ENCODE measurements around the gene SLC16A10. TPM values are rescaled to one million over a fixed set of nuclear protein-coding genes. Genes with fewer than 3 reads are reported as not detected.

SLC16A10 gene
- total RNA-seq, 2 experiments from 2014 or later = 13.4 to 13.8 TPM

GRCh38 chr6:111269401-111269970 is 182.2 kb downstream of the SLC16A10 start:
- CTCF ChIA-PET = no interaction called here
- POLR2A ChIA-PET = interaction anchor here (2.4 kb wide), 1 partner anchor 10 kb away, joined by 9 read pairs; a partner anchor contains a TSS
- H3K27ac Mint-ChIP-seq = no peak overlapping the region

GRCh38 chr6:111270121-111270520 is 182.8 kb downstream of the SLC16A10 start:
- CTCF ChIA-PET = no interaction called here
- H3K4me3 Mint-ChIP-seq = no peak overlapping the region
- peaks cover 21 to 22% of the 10 kb centered on the region in 2 experiments for H3K9me3 ChIP-seq (ENCODE audit: control insufficient read depth in 1 of 2, insufficient read depth in 1 of 2, low read length in 2 of 2)
- H3K27ac Mint-ChIP-seq = no peak overlapping the region
- peaks cover 26% of the 10 kb centered on the region for H3K4me1 Mint-ChIP-seq (ENCODE audit: low read depth)
- H3K4me1 ChIP-seq (ENCODE audit: insufficient read depth, low read length) = no peaks in the 10 kb centered on the region
- TF ChIP-seq CTCF (IDR thresholded peaks at IDR 0.05) = no peak
- POLR2A ChIA-PET = interaction anchor here (2.4 kb wide), 1 partner anchor 11 kb away, joined by 9 read pairs; a partner anchor contains a TSS
- ATAC-seq (ENCODE audit: poor library complexity) = no peak
- DNase-seq = no peak
- no peak overlapping the region for H3K27ac ChIP-seq (ENCODE audit: low read depth in 1 of 2, low read length in 2 of 2)
- intact Hi-C loops (cut with DNase I, micrococcal nuclease) = no loop called here
- H3K27me3 ChIP-seq (ENCODE audit: control insufficient read depth in 1 of 2, insufficient read depth in 2 of 2, low read length in 2 of 2) = no peaks in the 10 kb centered on the region
- H3K9me3 Mint-ChIP-seq = peaks cover 11% of the 10 kb centered on the region
- no peak overlapping the region for H3K4me3 ChIP-seq (ENCODE audit: low read length)
- no peaks in the 10 kb centered on the region for H3K27me3 Mint-ChIP-seq
- H3K36me3 Mint-ChIP-seq (ENCODE audit: low read depth) = peaks cover 83% of the 10 kb centered on the region
- peaks cover 60% of the 10 kb centered on the region for H3K36me3 ChIP-seq (ENCODE audit: insufficient read depth, low read length)

More at GRCh38 chr6:111269401-111269970, 182.2 kb downstream of the SLC16A10 start:
- Histone ChIP-seq H3K27ac (ENCODE audit: low read depth in 1 of 2, low read length in 2 of 2) (no peak overlapping the region), H3K36me3 (ENCODE audit: insufficient read depth, low read length) (peaks cover 57% of the 10 kb centered on the region), H3K27me3 (ENCODE audit: control insufficient read depth in 1 of 2, insufficient read depth in 2 of 2, low read length in 2 of 2) (no peaks in the 10 kb centered on the region), H3K4me1 (ENCODE audit: insufficient read depth, low read length) (no peaks in the 10 kb centered on the region), H3K9me3 (ENCODE audit: control insufficient read depth in 1 of 2, insufficient read depth in 1 of 2, low read length in 2 of 2) (peaks cover 14 to 18% of the 10 kb centered on the region in 2 experiments), H3K4me3 (ENCODE audit: low read length) (no peak overlapping the region)
- Mint-ChIP-seq H3K4me1 (ENCODE audit: low read depth) (peaks cover 26% of the 10 kb centered on the region), H3K9me3 (peaks cover 10% of the 10 kb centered on the region), H3K36me3 (ENCODE audit: low read depth) (peaks cover 82% of the 10 kb centered on the region), H3K27me3 (no peaks in the 10 kb centered on the region), H3K4me3 (no peak overlapping the region)
- TF ChIP-seq CTCF (IDR thresholded peaks at IDR 0.05) = no peak
- no peak for ATAC-seq (ENCODE audit: poor library complexity)
- DNase-seq = no peak
- intact Hi-C loops (cut with DNase I, micrococcal nuclease) = no loop called here

GRCh38 chr6:111274593-111275217 is 187.4 kb downstream of the SLC16A10 start:
- Mint-ChIP-seq H3K36me3 (ENCODE audit: low read depth) (peaks cover 82% of the 10 kb centered on the region), H3K27ac (no peak overlapping the region), H3K9me3 (peaks cover 14% of the 10 kb centered on the region), H3K4me3 (no peak overlapping the region), H3K4me1 (ENCODE audit: low read depth) (peaks cover 3% of the 10 kb centered on the region), H3K27me3 (no peaks in the 10 kb centered on the region)
- ATAC-seq (ENCODE audit: poor library complexity) (no peak), DNase-seq (no peak)
- ChIA-PET CTCF (no interaction called here), POLR2A (interaction anchor here (1.5 kb wide), 1 partner anchor 16 kb away, joined by 3 read pairs; a partner anchor contains a TSS)
- no peak for TF ChIP-seq CTCF (IDR thresholded peaks at IDR 0.05)
- Histone ChIP-seq H3K27me3 (ENCODE audit: control insufficient read depth in 1 of 2, insufficient read depth in 2 of 2, low read length in 2 of 2) (no peaks in the 10 kb centered on the region), H3K36me3 (ENCODE audit: insufficient read depth, low read length) (peaks cover 65% of the 10 kb centered on the region), H3K9me3 (ENCODE audit: control insufficient read depth in 1 of 2, insufficient read depth in 1 of 2, low read length in 2 of 2) (peaks cover 22 to 27% of the 10 kb centered on the region in 2 experiments), H3K4me3 (ENCODE audit: low read length) (no peak overlapping the region), H3K27ac (ENCODE audit: low read depth in 1 of 2, low read length in 2 of 2) (no peak overlapping the region), H3K4me1 (ENCODE audit: insufficient read depth, low read length) (no peaks in the 10 kb centered on the region)
- intact Hi-C loops (cut with DNase I, micrococcal nuclease) = no loop called here
